Activated CD8-positive, alpha-beta memory T cell treated with anti-CD3 and anti-CD28 coated beads for 36 hours (primary cell): ENCODE measurements around the gene POC5. TPM values are rescaled to one million over a fixed set of nuclear protein-coding genes. Genes with fewer than 3 reads are reported as not detected.

Experiments used
- CTCF ChIA-PET: fragments of 350-600 bp; sonication (Branson Sonifier 250); formaldehyde crosslinking; loops from one replicate; lab custom pipeline; 2021; ENCODE audit warnings: antibody characterized with exemption; lab: Charles Lee
- POLR2A ChIA-PET: fragments of 350-600 bp; sonication (Branson Sonifier 250); formaldehyde crosslinking; loops from one replicate; lab custom pipeline; 2021; ENCODE audit warnings: antibody characterized with exemption; lab: Charles Lee
- total RNA-seq, 2 experiments: library from RNA; stranded (reverse); gene quantifications; one replicate each; pipeline ENCODE4 v1.2.3, GENCODE V29; 2021

POC5 gene
- total RNA-seq, 2 experiments from 2014 or later: 11.3 to 11.7 TPM

DNA sequence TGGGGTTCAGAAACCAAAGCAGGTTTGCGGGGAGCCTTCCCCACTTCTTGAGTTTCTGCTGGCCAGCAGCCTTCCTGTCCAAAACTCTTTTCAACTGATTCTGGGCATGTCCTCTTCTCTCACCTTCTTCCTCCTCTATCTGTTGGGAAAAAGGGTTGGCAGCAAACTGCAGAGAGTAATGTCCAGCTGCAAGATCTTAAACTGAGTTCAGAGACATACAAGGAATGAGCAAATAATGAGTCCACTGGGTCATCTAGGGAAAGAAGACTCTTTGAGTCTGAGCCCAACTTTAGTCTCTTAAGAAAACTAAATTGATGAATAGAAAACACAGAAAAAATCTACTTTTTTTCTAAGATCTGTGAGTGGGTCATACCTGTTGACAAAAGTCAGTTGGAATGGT is 89.4 kb downstream of the POC5 start:
- CTCF ChIA-PET: no interaction called here
- POLR2A ChIA-PET: no interaction called here

GRCh38 chr5:75626959-75627358 is 90.3 kb downstream of the POC5 start:
- CTCF ChIA-PET: no interaction called here
- POLR2A ChIA-PET: no interaction called here

Other genes with a start within 250 kb of the POC5 start
- 10 to 100 TPM; 31.7 to 31.8 TPM for gene CERT1, start 205.8 kb downstream of the POC5 start, total RNA-seq
- 10 to 100 TPM; 33.8 to 34.6 TPM for gene POLK, start 205.5 kb downstream of the POC5 start, total RNA-seq
- gene ANKDD1B, start 106.0 kb downstream of the POC5 start, total RNA-seq: under 1 TPM; 0.08 to 0.17 TPM